WTC11 (cell line): ENCODE measurements around the gene CA11.

ENCODE experiments used
- ATF2 ChIP-seq: sonication (generic); formaldehyde crosslinking; IDR thresholded peaks from 2 replicates; pipeline ENCODE4 v1.8.1; 2022; ENCODE audit warnings: low read depth, missing genetic modification reagents, borderline replicate concordance
- MYBL2 ChIP-seq: sonication (generic); formaldehyde crosslinking; IDR thresholded peaks from 2 replicates; pipeline ENCODE4 v1.8.1; 2023; ENCODE audit warnings: mild to moderate bottlenecking, moderate library complexity, missing genetic modification reagents
- NR3C1 ChIP-seq: sonication (generic); formaldehyde crosslinking; conservative IDR thresholded peaks from 2 replicates; pipeline ENCODE4 v1.8.1; 2023; ENCODE audit warnings: low read depth, mild to moderate bottlenecking, missing genetic modification reagents
- OVOL2 ChIP-seq: fragments of 250-450 bp; sonication (Bioruptor Pico); IDR thresholded peaks from 2 replicates; pipeline ENCODE4 v1.9.0; 2021; ENCODE audit warnings: mild to moderate bottlenecking, borderline replicate concordance
- PREB ChIP-seq: sonication (generic); formaldehyde crosslinking; IDR thresholded peaks from 2 replicates; pipeline ENCODE4 v1.8.1; 2022; ENCODE audit warnings: mild to moderate bottlenecking, missing genetic modification reagents, moderate library complexity, borderline replicate concordance
- PRRX2 ChIP-seq: fragments of 250-450 bp; sonication (Bioruptor Pico); IDR thresholded peaks from 2 replicates; pipeline ENCODE4 v1.8.0; 2021; ENCODE audit warnings: mild to moderate bottlenecking
- SMAD4 ChIP-seq: sonication (generic); formaldehyde crosslinking; IDR thresholded peaks from 2 replicates; pipeline ENCODE4 v1.8.0; 2022; ENCODE audit warnings: mild to moderate bottlenecking, missing genetic modification reagents
- SP1 ChIP-seq: sonication (generic); formaldehyde crosslinking; conservative IDR thresholded peaks from 2 replicates; pipeline ENCODE4 v1.8.1; 2022; ENCODE audit warnings: missing genetic modification reagents
- ZNF317 ChIP-seq: sonication (generic); formaldehyde crosslinking; IDR thresholded peaks from 2 replicates; pipeline ENCODE4 v1.8.1; 2023; ENCODE audit warnings: low read depth, mild to moderate bottlenecking, moderate library complexity, missing genetic modification reagents, borderline replicate concordance
- ZNF512 ChIP-seq: sonication (generic); formaldehyde crosslinking; IDR thresholded peaks from 2 replicates; pipeline ENCODE4 v1.8.1; 2022; ENCODE audit warnings: missing genetic modification reagents, borderline replicate concordance
- TF ChIP-seq, protein P1 (sequence below): fragments of 200-600 bp; IDR thresholded peaks from 2 replicates; pipeline ENCODE4 v1.8.0; 2022; ENCODE audit warnings: antibody characterized with exemption
- TF ChIP-seq, protein P2 (sequence below): fragments of 250-450 bp; sonication (Bioruptor Pico); IDR thresholded peaks from 2 replicates; pipeline ENCODE4 v1.8.0; 2021; ENCODE audit warnings: mild to moderate bottlenecking

GRCh38 chr19:48623556-48624066 lies 22.4 kb downstream of the CA11 start:
- no peak for TF ChIP-seq PRRX2 (CRISPR knock-in tag)
- TF ChIP-seq, protein P1, sequence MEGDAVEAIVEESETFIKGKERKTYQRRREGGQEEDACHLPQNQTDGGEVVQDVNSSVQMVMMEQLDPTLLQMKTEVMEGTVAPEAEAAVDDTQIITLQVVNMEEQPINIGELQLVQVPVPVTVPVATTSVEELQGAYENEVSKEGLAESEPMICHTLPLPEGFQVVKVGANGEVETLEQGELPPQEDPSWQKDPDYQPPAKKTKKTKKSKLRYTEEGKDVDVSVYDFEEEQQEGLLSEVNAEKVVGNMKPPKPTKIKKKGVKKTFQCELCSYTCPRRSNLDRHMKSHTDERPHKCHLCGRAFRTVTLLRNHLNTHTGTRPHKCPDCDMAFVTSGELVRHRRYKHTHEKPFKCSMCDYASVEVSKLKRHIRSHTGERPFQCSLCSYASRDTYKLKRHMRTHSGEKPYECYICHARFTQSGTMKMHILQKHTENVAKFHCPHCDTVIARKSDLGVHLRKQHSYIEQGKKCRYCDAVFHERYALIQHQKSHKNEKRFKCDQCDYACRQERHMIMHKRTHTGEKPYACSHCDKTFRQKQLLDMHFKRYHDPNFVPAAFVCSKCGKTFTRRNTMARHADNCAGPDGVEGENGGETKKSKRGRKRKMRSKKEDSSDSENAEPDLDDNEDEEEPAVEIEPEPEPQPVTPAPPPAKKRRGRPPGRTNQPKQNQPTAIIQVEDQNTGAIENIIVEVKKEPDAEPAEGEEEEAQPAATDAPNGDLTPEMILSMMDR, result no peak
- no peak for TF ChIP-seq SMAD4 (CRISPR knock-in tag)
- no peak for TF ChIP-seq SP1 (CRISPR knock-in tag)
- no peak for TF ChIP-seq NR3C1
- TF ChIP-seq ZNF512, result no peak
- TF ChIP-seq PREB (CRISPR knock-in tag), result no peak
- TF ChIP-seq, protein P2, sequence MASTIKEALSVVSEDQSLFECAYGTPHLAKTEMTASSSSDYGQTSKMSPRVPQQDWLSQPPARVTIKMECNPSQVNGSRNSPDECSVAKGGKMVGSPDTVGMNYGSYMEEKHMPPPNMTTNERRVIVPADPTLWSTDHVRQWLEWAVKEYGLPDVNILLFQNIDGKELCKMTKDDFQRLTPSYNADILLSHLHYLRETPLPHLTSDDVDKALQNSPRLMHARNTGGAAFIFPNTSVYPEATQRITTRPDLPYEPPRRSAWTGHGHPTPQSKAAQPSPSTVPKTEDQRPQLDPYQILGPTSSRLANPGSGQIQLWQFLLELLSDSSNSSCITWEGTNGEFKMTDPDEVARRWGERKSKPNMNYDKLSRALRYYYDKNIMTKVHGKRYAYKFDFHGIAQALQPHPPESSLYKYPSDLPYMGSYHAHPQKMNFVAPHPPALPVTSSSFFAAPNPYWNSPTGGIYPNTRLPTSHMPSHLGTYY (CRISPR knock-in tag), result no peak
- TF ChIP-seq MYBL2 (CRISPR knock-in tag), result no peak
- no peak for TF ChIP-seq OVOL2 (CRISPR knock-in tag)
- TF ChIP-seq ATF2, result no peak
- no peak for TF ChIP-seq ZNF317
